ENCODE measurements around the gene ICAM1. TPM values are rescaled to one million over a fixed set of nuclear protein-coding genes. Genes with fewer than 3 reads are reported as not detected.

ICAM1 gene
- total and polyA plus RNA-seq, 8 donors = 15.4 to 497 (median 18.3) TPM

DNA sequence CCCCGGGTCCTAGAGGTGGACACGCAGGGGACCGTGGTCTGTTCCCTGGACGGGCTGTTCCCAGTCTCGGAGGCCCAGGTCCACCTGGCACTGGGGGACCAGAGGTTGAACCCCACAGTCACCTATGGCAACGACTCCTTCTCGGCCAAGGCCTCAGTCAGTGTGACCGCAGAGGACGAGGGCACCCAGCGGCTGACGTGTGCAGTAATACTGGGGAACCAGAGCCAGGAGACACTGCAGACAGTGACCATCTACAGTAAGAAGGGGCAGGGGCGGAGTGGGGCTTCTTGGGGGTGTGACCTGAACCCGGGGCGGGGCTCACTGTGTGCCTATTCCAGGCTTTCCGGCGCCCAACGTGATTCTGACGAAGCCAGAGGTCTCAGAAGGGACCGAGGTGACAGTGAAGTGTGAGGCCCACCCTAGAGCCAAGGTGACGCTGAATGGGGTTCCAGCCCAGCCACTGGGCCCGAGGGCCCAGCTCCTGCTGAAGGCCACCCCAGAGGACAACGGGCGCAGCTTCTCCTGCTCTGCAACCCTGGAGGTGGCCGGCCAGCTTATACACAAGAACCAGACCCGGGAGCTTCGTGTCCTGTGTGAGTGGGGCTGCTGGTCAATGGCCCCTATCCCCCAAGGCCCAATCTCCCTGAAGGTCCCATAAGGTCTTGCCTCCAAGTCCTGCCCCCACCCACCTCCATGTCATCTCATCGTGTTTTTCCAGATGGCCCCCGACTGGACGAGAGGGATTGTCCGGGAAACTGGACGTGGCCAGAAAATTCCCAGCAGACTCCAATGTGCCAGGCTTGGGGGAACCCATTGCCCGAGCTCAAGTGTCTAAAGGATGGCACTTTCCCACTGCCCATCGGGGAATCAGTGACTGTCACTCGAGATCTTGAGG lies 13.4 kb downstream of the ICAM1 start:
- peaks cover 0 to 70% of the 10 kb centered on the region in 2 donors for H3K36me3 ChIP-seq

GRCh38 chr19:10284960-10285278 lies 14.0 kb downstream of the ICAM1 start:
- peaks cover 27 to 95% of the 10 kb centered on the region in 2 donors for H3K4me1 ChIP-seq
- no peak overlapping the region for H3K4me3 ChIP-seq
- no peaks in the 10 kb centered on the region for H3K9me3 ChIP-seq
- H3K27me3 ChIP-seq = peaks cover 0 to 28% of the 10 kb centered on the region in 2 donors
- ATAC-seq = no peak
- H3K36me3 ChIP-seq = peaks cover 0 to 64% of the 10 kb centered on the region in 2 donors
- H3K27ac ChIP-seq = peak overlapping the region; percentile 7 to 18
- DNase-seq = no peak
- intact Hi-C loops (cut with DNase I) = no loop called here
- TF ChIP-seq CTCF (IDR thresholded peaks at IDR 0.05) = no peak

More for the DNA sequence above, 13.4 kb downstream of the ICAM1 start:
- DNase-seq = no peak
- peaks cover 0 to 21% of the 10 kb centered on the region in 2 donors for H3K27me3 ChIP-seq
- H3K4me3 ChIP-seq = no peak overlapping the region
- no peaks in the 10 kb centered on the region for H3K9me3 ChIP-seq
- ATAC-seq = no peak
- peak overlapping the region; percentile 53 to 59 for H3K27ac ChIP-seq
- TF ChIP-seq CTCF (IDR thresholded peaks at IDR 0.05) = no peak
- H3K4me1 ChIP-seq = peaks cover 21 to 95% of the 10 kb centered on the region in 2 donors
- intact Hi-C loops (cut with DNase I) = no loop called here

- peaks cover 0 to 59% of the 10 kb centered on the region in 2 donors for H3K36me3 ChIP-seq
- intact Hi-C loops (cut with DNase I) = no loop called here
- ATAC-seq (no peak), DNase-seq (no peak)
- peaks cover 32 to 95% of the 10 kb centered on the region in 2 donors for H3K4me1 ChIP-seq
- H3K9me3 ChIP-seq = no peaks in the 10 kb centered on the region
- H3K27me3 ChIP-seq = peaks cover 0 to 32% of the 10 kb centered on the region in 2 donors
- H3K4me3 ChIP-seq = no peak overlapping the region
- H3K27ac ChIP-seq = peak overlapping the region; percentile 64 to 77
- TF ChIP-seq CTCF (IDR thresholded peaks at IDR 0.05) = no peak
Measured at GRCh38 chr19:10285393-10285792, 14.5 kb downstream of the ICAM1 start.

DNA sequence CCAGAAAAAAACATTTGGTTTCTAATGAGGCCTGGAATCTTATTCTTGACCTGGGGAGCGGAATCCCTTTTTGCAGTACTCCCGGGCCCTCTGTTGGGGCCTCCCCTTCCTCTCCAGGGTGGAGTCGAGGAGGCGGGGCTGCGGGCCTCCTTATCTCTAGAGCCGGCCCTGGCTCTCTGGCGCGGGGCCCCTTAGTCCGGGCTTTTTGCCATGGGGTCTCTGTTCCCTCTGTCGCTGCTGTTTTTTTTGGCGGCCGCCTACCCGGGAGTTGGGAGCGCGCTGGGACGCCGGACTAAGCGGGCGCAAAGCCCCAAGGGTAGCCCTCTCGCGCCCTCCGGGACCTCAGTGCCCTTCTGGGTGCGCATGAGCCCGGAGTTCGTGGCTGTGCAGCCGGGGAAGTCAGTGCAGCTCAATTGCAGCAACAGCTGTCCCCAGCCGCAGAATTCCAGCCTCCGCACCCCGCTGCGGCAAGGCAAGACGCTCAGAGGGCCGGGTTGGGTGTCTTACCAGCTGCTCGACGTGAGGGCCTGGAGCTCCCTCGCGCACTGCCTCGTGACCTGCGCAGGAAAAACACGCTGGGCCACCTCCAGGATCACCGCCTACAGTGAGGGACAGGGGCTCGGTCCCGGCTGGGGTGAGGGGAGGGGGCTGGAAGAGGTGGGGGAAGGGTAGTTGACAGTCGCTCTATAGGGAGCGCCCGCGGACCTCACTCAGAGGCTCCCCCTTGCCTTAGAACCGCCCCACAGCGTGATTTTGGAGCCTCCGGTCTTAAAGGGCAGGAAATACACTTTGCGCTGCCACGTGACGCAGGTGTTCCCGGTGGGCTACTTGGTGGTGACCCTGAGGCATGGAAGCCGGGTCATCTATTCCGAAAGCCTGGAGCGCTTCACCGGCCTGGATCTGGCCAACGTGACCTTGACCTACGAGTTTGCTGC lies 16.1 kb downstream of the ICAM1 start, which contains the start of gene ICAM4:
Gene ICAM4, plus strand, starts transcription at position 153 of the 935 bp plus-strand sequence. Its CDS starts 58 bp downstream, at position 211.
- Histone ChIP-seq H3K27me3 (peaks cover 9 to 49% of the 10 kb centered on the region in 2 donors), H3K36me3 (peaks cover 0 to 43% of the 10 kb centered on the region in 2 donors), H3K9me3 (no peaks in the 10 kb centered on the region), H3K27ac (peak within 1 kb of the TSS; percentile 64 to 77), H3K4me1 (peaks cover 47 to 99% of the 10 kb centered on the region in 2 donors), H3K4me3 (peak within 1 kb of the TSS in 1 of 2 donors; percentile 29)
- ATAC-seq (peak; percentile 51), DNase-seq (peak; percentile 85 to 96 (median 90))
- intact Hi-C loops (cut with DNase I) = no loop called here
- TF ChIP-seq CTCF (IDR thresholded peaks at IDR 0.05) = no peak
